Esophagus squamous epithelium (tissue), 4 donors: ENCODE measurements around the gene UACA.

Experiments
- CTCF ChIP-seq, 6 experiments: fragments of 450-650 bp in 4 of 6; fragments of 200-600 bp in 2 of 6; sonication (generic) in 2 of 6; IDR thresholded peaks; one replicate each; pipeline ENCODE4 v1.5.1; 2016 to 2019; ENCODE audit warnings: antibody characterized with exemption in 6 of 6, mild to moderate bottlenecking in 4 of 6, moderate library complexity in 4 of 6
- POLR2A ChIP-seq, 4 donors: fragments of 450-650 bp; IDR thresholded peaks; one replicate each; pipeline ENCODE4 v1.6.1; 2017; ENCODE audit warnings: antibody characterized with exemption in 4 of 4, mild to moderate bottlenecking in 4 of 4, moderate library complexity in 3 of 4

DNA sequence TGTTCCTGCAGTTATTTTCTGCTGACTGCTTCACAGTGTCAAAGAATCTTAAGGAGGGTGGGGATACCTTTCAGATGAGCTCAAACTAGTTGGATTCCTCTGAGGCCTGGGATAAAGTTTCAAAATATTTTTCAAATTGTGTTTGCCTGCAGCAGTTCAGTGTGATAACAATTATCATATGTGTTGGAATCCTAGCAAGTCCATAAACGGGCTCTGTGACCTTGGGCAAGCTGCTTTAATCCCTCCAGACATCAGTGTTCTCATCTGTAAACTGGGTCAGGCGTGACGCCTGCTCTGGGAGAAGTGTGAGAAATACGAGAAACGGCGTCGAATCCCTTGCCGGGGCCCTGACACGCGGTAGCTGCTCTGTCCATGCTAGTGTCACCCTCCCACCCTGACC lies 153.5 kb downstream of the UACA start:
- TF ChIP-seq CTCF (IDR thresholded peaks at IDR 0.05) (no peak), POLR2A (IDR thresholded peaks at IDR 0.05) (no peak)
